AG08396 (cell line): ENCODE data around the gene DMRT1.

Source experiments
- DNase-seq: peaks from one replicate; pipeline ENCODE4 v3.0.0; 2012; ENCODE audit warnings: low spot score, mixed read lengths

The DMRT1 gene

GRCh38 chr9:971901-972500 lies 130.5 kb downstream of the DMRT1 start:
- DNase-seq, result no peak

GRCh38 chr9:972501-973294 lies 131.2 kb downstream of the DMRT1 start:
- no peak for DNase-seq

GRCh38 chr9:973295-973834 lies 131.9 kb downstream of the DMRT1 start:
- no peak for DNase-seq

- DNase-seq, result no peak
These were observed 132.8 kb downstream of the DMRT1 start for GRCh38 chr9:974031-974995.

GRCh38 chr9:974996-975739 lies 133.7 kb downstream of the DMRT1 start:
- no peak for DNase-seq

- no peak for DNase-seq
These were observed 134.3 kb downstream of the DMRT1 start for GRCh38 chr9:975740-976257.

GRCh38 chr9:976258-976942 lies 134.9 kb downstream of the DMRT1 start, which contains the start of gene DMRT3:
DMRT3 (plus strand) TSS chr9:976655; CDS start chr9:977002, 347 bp downstream.
- no peak for DNase-seq

GRCh38 chr9:976943-977837 lies 135.7 kb downstream of the DMRT1 start:
- DNase-seq, result no peak

- no peak for DNase-seq
These were observed 136.6 kb downstream of the DMRT1 start for GRCh38 chr9:977838-978830.

- no peak for DNase-seq
These were observed 138.5 kb downstream of the DMRT1 start for GRCh38 chr9:979983-980382.

GRCh38 chr9:980640-981039 lies 139.1 kb downstream of the DMRT1 start:
- no peak for DNase-seq

GRCh38 chr9:981491-981898 lies 140.0 kb downstream of the DMRT1 start:
- no peak for DNase-seq

GRCh38 chr9:982394-983230 lies 141.1 kb downstream of the DMRT1 start:
- DNase-seq, result no peak

GRCh38 chr9:994005-994404 lies 152.5 kb downstream of the DMRT1 start:
- DNase-seq, result no peak

- no peak for DNase-seq
These were observed 153.7 kb downstream of the DMRT1 start for GRCh38 chr9:995192-995591.

GRCh38 chr9:995781-996180 lies 154.3 kb downstream of the DMRT1 start:
- DNase-seq, result no peak
